HepG2 (cell line): ENCODE results near the gene TBC1D22A. TPM values are rescaled to one million over a fixed set of nuclear protein-coding genes. Genes with fewer than 3 reads are reported as not detected.

Experiments
- AGO2 ChIP-seq: fragments of 200-400 bp; formaldehyde crosslinking; optimal IDR thresholded peaks from 2 replicates; pipeline ENCODE3; 2017; ENCODE audit warnings: mild to moderate bottlenecking, low read depth, low read length, moderate library complexity
- ARID4A ChIP-seq: sonication (generic); formaldehyde crosslinking; IDR thresholded peaks from 2 replicates; pipeline ENCODE4 v1.5.0; 2020; ENCODE audit warnings: mild to moderate bottlenecking, missing genetic modification reagents, borderline replicate concordance
- CBX5 ChIP-seq: sonication (generic); formaldehyde crosslinking; IDR thresholded peaks from 2 replicates; pipeline ENCODE4 v1.4.0; 2020; ENCODE audit warnings: missing genetic modification reagents, borderline replicate concordance
- CHCHD3 ChIP-seq: sonication (generic); formaldehyde crosslinking; IDR thresholded peaks from 2 replicates; pipeline ENCODE4 v1.8.0; 2022; ENCODE audit warnings: mild to moderate bottlenecking, missing genetic modification reagents, moderate library complexity
- GTF2F1 ChIP-seq: fragments of 150-350 bp; IDR thresholded peaks from 2 replicates; pipeline ENCODE4 v1.6.1; 2014; ENCODE audit warnings: low read length
- HNRNPUL1 ChIP-seq: fragments of 200-400 bp; formaldehyde crosslinking; IDR thresholded peaks from 2 replicates; pipeline ENCODE4 v1.6.1; 2017; ENCODE audit warnings: low read depth, mild to moderate bottlenecking, low read length, moderate library complexity
- JDP2 ChIP-seq: sonication (generic); formaldehyde crosslinking; IDR thresholded peaks from 2 replicates; pipeline ENCODE4 v1.8.1; 2022; ENCODE audit warnings: missing genetic modification reagents, borderline replicate concordance
- KDM1A ChIP-seq: IDR thresholded peaks from 2 replicates; pipeline ENCODE4 v1.6.1; 2016; ENCODE audit warnings: missing compliant biosample characterization
- MTERF4 ChIP-seq: sonication (generic); formaldehyde crosslinking; IDR thresholded peaks from 2 replicates; pipeline ENCODE4 v1.8.0; 2023; ENCODE audit warnings: mild to moderate bottlenecking, missing genetic modification reagents
- NFE2 ChIP-seq: sonication (generic); formaldehyde crosslinking; IDR thresholded peaks from 2 replicates; pipeline ENCODE4 v1.4.0; 2020; ENCODE audit warnings: missing genetic modification reagents
- NFIC ChIP-seq: IDR thresholded peaks from 2 replicates; pipeline ENCODE4 v1.6.1; 2012; ENCODE audit warnings: mild to moderate bottlenecking, low read length, inconsistent platforms
- PAXIP1 ChIP-seq: sonication (generic); formaldehyde crosslinking; conservative IDR thresholded peaks from 2 replicates; pipeline ENCODE4 v1.4.0; 2020; ENCODE audit warnings: mild to moderate bottlenecking, missing genetic modification reagents, moderate library complexity
- RFXAP ChIP-seq: sonication (generic); formaldehyde crosslinking; IDR thresholded peaks from 2 replicates; pipeline ENCODE4 v1.4.0; 2020; ENCODE audit warnings: missing genetic modification reagents, borderline replicate concordance
- SAP130 ChIP-seq: IDR thresholded peaks from 2 replicates; pipeline ENCODE4 v1.6.1; 2016; ENCODE audit warnings: low read depth
- TCF7L2 ChIP-seq: IDR thresholded peaks from 2 replicates; pipeline ENCODE4 v1.6.1; 2011; ENCODE audit warnings: mild to moderate bottlenecking, low read depth, low read length, moderate library complexity
- TP53 ChIP-seq: sonication (generic); formaldehyde crosslinking; conservative IDR thresholded peaks from 2 replicates; pipeline ENCODE4 v1.4.0; 2020; ENCODE audit warnings: missing genetic modification reagents
- ZFAT ChIP-seq: sonication (generic); formaldehyde crosslinking; conservative IDR thresholded peaks from 2 replicates; pipeline ENCODE4 v1.8.1; 2023; ENCODE audit warnings: missing genetic modification reagents, inconsistent platforms
- ZMYM3 ChIP-seq: sonication (generic); formaldehyde crosslinking; IDR thresholded peaks from 2 replicates; pipeline ENCODE4 v1.5.1; 2020; ENCODE audit warnings: mild to moderate bottlenecking, missing genetic modification reagents
- ZNF562 ChIP-seq: sonication (generic); formaldehyde crosslinking; IDR thresholded peaks from 2 replicates; pipeline ENCODE4 v1.8.0; 2022; ENCODE audit warnings: missing genetic modification reagents, borderline replicate concordance
- ZNF746 ChIP-seq: sonication (generic); formaldehyde crosslinking; IDR thresholded peaks from 2 replicates; pipeline ENCODE4 v1.8.0; 2022; ENCODE audit warnings: mild to moderate bottlenecking, missing genetic modification reagents
- ZNF788 ChIP-seq: sonication (generic); formaldehyde crosslinking; IDR thresholded peaks from 2 replicates; pipeline ENCODE4 v1.5.0; 2020; ENCODE audit warnings: mild to moderate bottlenecking, missing genetic modification reagents, borderline replicate concordance
- polyA plus RNA-seq, 8 experiments: library from polyadenylated mRNA; depleted of rRNA in 3 of 8; stranded (reverse) in 7 of 8; unstranded in 1 of 8; fragments of >200 nt; fragmentation: Illumina TruSeq in 4 of 8; extraction: Trizol in 4 of 8; gene quantifications; 2 replicates each; pipeline versions ENCODE4 v1.2.1 to v1.2.3, GENCODE V29; 2011 to 2016; ENCODE audit warnings: low read depth in 4 of 8, missing spikeins in 1 of 8, mixed read lengths in 1 of 8; ENCODE audit not compliant: insufficient read depth in 1 of 8
- total RNA-seq, 5 experiments: library from RNA; depleted of rRNA; stranded (reverse); fragments of >200 nt; fragmentation: Illumina TruSeq; extraction: Trizol; gene quantifications; 2 replicates each; pipeline ENCODE4 v1.2.3, GENCODE V29; 2016; ENCODE audit warnings: low read depth in 1 of 5

TBC1D22A gene
- total and polyA plus RNA-seq, 2 of the 13 experiments (the other 11 are each of a cell fraction or from before 2014, with no cell fraction given), result 17.3 to 18.0 TPM

- TF ChIP-seq HNRNPUL1, result no peak
- TF ChIP-seq CBX5 (CRISPR knock-in tag), result peak; percentile 36; the same call in 1 of the 2 replicates
- no peak for TF ChIP-seq ZMYM3
- no peak for TF ChIP-seq KDM1A (CRISPR knock-in tag)
- TF ChIP-seq TCF7L2, result no peak
- no peak for TF ChIP-seq ZNF562 (CRISPR knock-in tag)
- TF ChIP-seq JDP2, result no peak
- TF ChIP-seq NFE2 (CRISPR knock-in tag), result peak; percentile 42; the same call in 1 of the 2 replicates
- peak; percentile 70; the same call in 1 of the 2 replicates for TF ChIP-seq GTF2F1
- TF ChIP-seq CHCHD3 (CRISPR knock-in tag), result no peak
- TF ChIP-seq NFIC, result no peak
- TF ChIP-seq ZNF746, result no peak
- peak; percentile 76 for TF ChIP-seq AGO2
- peak; percentile 99 for TF ChIP-seq ARID4A
- TF ChIP-seq MTERF4 (CRISPR knock-in tag), result peak; percentile 76
- TF ChIP-seq SAP130, result peak; percentile 99
- TF ChIP-seq ZNF788 (CRISPR knock-in tag), result peak; percentile 97; the same call in 1 of the 2 replicates
- TF ChIP-seq PAXIP1, result peak; percentile 61; the same call in 1 of the 2 replicates
- TF ChIP-seq RFXAP (CRISPR knock-in tag), result peak; percentile 63; the same call in 1 of the 2 replicates
- no peak for TF ChIP-seq TP53
- no peak for TF ChIP-seq ZFAT (CRISPR knock-in tag)
These were observed at the start of gene TBC1D22A (continued) for GRCh38 chr22:46762238-46763050.
